H4 (cell line): ENCODE measurements around the gene TTN. TPM values are rescaled to one million over a fixed set of nuclear protein-coding genes. Genes with fewer than 3 reads are reported as not detected.
A peak's percentile ranks its signal among the peaks of the same experiment; 100 is the strongest.
"Not testable (repeated sequence)": the region's sequence is repeated elsewhere in the genome, so short reads cannot be mapped to it uniquely, and the experiment has no call there.

Source experiments
- DNase-seq: peaks from one replicate; pipeline ENCODE4 v3.0.0-alpha.2; 2015; ENCODE audit warnings: low spot score
- total RNA-seq: library from RNA; depleted of rRNA; stranded (reverse); fragments of >200 nt; shearing (Covaris generic); gene quantifications from 2 replicates; pipeline ENCODE4 v1.2.3, GENCODE V29; 2014

Gene TTN
- total RNA-seq, 1 experiment from 2014 or later: not detected

- DNase-seq: no peak
These were observed 277.1 kb downstream of the TTN start for GRCh38 chr2:178530131-178530530.

GRCh38 chr2:178529194-178529593 is 278.0 kb downstream of the TTN start:
- DNase-seq: no peak

DNA sequence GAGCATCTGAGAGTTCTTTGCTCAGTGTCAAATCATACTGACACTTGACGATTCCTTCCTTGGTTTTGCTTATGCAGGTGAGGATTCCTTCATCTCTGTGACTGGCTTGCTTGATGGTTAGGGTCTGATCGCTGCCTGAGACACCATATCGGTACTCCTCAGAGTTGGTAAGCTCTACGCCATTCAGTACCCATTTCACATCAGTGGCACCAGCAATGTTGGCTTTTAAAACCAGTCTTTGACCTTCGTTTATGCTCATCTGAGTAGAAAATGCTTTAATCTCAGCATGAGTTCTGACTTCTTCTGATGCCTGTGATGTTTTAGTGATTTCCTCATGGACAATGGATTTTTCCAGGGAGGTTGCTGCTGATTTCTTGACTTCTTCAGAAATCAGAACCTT is 278.6 kb downstream of the TTN start:
- DNase-seq: no peak

- no peak for DNase-seq
These were observed 279.6 kb downstream of the TTN start for GRCh38 chr2:178527592-178527991.

DNA sequence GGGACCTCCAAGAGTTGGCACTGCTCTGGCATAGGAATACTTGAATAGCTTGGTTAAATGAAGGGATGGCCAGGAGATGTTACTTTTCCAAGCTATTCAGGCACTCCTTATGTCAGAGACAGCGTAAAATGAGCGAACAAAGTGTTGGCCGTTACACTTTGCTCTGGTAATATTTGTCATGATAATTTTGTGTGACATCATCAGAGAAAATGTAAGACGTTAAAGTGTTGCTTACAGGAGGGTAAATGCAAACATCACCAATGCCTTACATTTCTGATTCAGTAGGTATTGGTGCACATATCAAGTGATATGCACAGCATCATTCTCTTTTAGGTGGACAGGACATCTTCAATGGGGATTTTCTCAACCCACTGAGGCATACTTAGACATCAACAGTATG is 281.0 kb downstream of the TTN start:
- no peak for DNase-seq

- not testable (repeated sequence) for DNase-seq
These were observed 281.8 kb downstream of the TTN start for GRCh38 chr2:178525460-178525859.

- DNase-seq: not testable (repeated sequence)
These were observed 282.2 kb downstream of the TTN start for GRCh38 chr2:178525010-178525409.

DNA sequence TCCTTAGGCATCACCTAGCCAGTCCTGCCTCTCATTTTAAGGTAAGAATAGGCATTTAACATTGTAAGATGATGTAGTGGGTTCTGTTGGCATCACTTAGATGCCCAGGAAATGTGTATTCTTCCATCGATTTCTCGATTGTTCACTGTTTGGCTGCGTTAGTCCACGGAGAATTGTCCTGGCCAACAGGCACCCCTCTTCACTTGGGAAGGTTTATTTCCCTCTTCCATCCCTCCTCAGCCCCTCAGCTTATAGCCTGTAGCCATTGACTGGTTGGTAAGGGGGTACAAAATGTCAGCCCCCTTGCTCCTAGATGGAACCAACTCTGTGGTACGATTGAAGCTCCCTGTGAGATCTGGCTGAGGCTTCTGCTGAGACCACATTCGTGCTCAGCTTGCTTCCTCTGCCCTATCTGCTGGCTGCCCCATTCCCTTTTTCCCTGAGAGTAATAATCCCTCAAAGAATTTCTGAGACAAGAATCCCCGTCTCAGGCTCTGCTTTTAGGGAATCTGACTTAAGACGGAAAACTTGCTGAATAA is 283.6 kb downstream of the TTN start:
- DNase-seq: no peak

DNA sequence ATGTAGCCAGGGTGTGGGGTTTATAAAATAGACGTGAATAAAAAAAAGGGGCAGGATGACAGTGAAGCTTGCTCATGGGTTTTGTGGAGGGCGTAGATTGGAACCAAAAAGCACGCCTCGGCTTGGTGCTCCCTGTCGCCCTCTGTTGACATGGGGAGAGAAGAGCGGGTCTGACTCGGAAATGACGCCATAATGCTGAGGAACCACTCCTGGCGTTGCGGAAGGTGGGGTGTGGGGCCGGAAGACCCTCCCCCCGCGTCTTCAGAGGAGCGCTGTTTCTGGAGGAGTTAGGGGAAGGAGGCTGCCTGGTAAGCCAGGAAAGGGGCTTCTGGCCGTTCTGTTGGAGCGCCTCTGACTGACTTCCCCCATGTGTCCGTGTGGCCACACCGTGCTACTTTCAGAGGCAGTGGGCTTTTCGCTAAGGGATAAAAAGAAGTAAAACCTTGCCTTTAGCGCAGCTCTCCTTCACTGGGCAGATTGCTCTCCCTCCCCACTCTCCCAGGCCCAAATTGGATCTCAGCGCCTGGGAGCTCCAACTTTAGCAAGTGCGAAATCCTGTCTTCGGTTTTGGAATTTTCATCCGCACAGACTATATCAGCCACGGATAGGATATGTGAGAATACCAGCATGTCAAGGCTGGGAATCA is 284.1 kb downstream of the TTN start:
- DNase-seq: peak; percentile 13

DNA sequence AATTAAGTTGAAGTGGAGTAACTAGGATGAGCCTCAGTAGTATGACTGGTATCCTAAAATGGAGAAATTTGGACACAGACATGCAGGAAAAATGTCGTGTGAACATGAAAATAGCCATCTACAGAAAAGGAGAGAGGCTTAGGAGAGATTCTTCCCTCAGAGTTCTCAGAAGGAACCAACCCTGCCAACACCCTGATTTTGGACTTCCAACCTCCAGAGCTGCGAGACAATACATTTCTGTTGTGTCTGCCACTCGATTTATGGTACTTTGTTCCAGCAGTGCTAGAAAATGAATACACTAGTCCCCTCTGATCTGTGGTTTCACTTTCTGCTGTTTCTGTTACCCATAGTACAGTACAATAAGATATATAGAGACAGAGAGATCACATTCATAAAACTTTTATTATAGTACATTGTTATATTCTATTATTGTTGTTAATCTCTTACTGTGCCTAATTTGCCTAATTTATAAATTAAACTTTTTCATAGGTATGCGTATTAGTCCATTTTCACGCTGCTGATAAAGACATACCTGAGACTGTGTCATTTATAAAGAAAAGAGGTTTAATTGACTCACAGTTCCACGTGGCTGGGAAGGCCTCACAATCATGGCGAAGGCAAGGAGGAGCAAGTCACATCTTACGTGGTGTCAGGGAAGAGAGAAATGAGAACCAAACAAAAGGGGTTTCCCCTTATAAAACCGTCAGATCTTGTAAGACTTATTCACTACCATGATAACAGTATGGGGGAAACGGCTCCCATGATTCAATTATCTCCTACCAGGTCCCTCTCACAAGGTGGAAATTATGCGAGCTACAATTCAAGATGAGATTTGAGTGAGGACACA is 285.7 kb downstream of the TTN start:
- DNase-seq: no peak

DNA sequence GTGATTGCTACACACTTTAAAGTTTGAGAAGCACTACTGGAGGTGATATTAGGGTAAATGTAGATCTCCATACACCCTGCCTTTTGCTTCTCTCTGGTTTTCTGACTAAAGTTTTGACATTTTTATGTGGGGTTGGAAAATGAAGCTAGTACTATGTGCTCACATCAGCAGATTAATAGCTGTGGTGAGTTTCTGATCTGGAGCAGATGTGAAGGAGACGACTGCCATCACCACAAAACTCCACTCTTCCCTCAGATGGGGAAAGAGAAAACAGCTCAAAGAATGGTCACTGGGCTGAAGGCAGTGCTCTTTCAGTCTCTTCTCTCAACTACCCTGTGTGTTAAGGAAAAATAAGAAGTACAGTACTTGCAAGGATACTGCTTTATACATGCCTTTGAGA is 289.7 kb downstream of the TTN start:
- no peak for DNase-seq

GRCh38 chr2:178514664-178515063 is 292.6 kb downstream of the TTN start:
- peak; percentile 64 for DNase-seq

DNA sequence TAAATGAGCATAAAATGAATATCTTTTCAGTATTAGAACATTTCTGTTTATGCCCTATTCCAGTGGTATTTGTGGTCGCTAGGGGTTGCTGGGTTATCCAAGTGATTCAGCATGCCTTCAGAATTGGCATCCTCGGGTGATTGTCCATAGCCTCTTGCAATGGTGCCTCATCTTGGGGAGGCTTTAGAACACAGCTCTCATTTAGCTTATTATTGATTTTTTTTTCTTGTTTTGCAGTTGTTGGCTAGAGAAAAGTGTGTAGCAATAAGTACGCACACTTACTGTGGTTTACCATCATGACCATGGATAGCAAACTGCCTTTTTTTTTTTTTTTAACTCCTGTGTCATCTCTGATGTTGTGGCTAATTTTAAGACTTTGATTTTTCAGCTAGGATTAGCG is 293.3 kb downstream of the TTN start:
- peak; percentile 10 for DNase-seq

DNA sequence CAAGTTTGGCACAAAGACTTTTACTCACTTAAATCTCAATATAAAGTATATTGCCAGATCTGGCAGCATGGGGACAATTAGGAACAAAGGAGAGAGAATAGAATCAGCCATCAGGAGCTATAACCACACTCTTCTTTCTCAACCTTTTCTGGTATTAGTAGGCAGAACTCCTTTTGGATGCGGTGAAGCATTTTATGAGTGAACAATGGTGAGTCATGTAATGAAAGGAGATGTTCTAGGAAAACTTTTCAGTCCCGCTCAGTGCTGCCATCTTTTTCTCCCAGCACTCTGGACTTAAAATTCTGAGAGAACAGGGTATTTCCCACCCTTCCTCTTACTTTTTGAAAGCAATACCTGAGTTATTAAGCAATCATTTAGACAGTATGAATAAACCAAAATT is 294.7 kb downstream of the TTN start:
- peak; percentile 59 for DNase-seq

- DNase-seq: no peak
These were observed 296.8 kb downstream of the TTN start for GRCh38 chr2:178510384-178510783.

DNA sequence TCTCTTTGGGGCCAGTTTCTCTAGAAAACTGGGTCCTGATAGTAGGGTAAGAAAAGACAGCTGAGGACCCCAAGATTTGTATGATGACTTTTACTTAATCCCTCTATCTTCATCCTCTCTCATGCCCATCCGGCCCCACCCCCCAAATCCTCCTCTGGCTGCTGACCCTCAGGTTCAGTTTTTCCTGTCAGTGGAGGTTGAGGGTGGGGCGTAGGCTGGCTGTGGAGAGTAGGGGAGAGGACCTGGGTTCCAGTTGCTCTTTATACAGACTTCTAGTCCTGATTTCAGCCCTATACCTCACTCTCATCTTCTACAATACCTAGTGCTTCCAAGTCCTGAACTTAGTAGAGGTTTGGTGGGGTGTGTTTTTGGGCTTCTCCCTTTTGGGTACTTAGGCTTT is 298.6 kb downstream of the TTN start:
- DNase-seq: no peak

GRCh38 chr2:178506949-178507348 is 300.3 kb downstream of the TTN start:
- no peak for DNase-seq

DNA sequence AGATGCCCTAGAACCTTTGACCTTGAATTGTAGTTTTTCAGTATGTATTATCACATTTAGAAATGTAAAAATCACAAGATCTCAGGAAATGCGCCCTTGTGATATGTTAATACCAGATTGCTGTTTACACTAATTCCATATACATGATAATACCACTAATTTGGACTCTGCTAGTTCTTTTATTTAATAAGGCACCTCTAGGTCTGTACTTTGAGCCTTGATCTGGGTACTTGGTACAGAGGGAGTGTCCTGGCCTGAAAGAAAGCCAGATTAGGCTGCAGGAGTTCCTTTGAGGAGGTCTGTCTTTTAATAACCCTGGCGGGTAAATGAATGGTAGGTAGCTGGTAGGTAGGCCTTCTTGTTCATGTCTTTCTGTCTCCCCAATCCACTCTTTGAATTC is 300.7 kb downstream of the TTN start:
- no peak for DNase-seq

- DNase-seq: no peak
These were observed 301.1 kb downstream of the TTN start for GRCh38 chr2:178506101-178506500.

DNA sequence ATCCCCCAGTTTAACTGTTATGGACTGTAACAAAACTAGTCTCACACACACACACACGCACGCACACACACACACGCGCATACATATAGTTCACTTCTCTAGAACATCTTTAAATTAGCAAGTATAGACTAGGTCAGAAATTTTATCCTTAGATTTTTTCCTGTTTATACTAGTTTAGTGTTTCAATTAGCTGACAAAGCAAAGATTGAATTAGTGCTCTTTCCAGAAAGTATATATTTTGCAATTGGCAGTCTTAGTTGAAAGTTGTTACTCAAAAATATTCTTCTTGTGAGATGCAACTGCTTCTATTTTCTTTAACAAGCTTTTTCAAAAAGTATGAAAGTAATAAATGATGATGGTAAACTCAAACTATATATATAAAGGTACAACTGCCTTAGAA is 304.5 kb downstream of the TTN start:
- no peak for DNase-seq

GRCh38 chr2:178499640-178500039 is 307.6 kb downstream of the TTN start:
- no peak for DNase-seq

GRCh38 chr2:178498137-178498536 is 309.1 kb downstream of the TTN start:
- no peak for DNase-seq

DNA sequence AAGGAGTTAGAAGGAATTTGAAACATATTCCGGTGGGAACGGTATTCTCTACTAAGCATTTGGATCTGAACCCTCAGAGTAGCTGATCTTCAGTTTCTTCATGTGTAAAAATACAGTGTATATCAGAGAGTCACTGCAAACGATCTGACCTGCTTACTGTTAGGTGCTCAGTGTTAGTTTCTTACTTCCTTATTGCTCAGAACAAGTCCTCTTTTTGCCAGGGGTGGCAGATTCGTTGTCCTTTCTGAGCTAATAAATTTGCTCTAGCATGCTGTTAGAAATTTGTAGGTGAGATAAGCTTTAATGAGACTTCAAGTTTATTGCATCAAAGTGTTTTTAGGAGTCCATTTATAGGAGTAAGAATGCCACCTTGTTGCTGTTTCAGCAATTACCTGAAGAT is 311.2 kb downstream of the TTN start:
- DNase-seq: no peak
